Measurements from ENCODE around the gene PAK1IP1.
"Not testable (repeated sequence)": the region's sequence is repeated elsewhere in the genome, so short reads cannot be mapped to it uniquely, and the experiment has no call there.

The PAK1IP1 gene

GRCh38 chr6:10694302-10695085 lies at the start of gene PAK1IP1, which contains the start of gene C6orf52:
Gene PAK1IP1 (plus strand): TSS chr6:10694972. CDS start chr6:10694986, 14 bp downstream.
Gene C6orf52 (minus strand): TSS chr6:10694616. CDS start chr6:10687550, 7,066 bp downstream.
- TF ChIP-seq MYC (IDR thresholded peaks at IDR 0.05; ENCODE audit: low read depth, low read length) (peak; percentile 96; the same call in 1 of the 2 replicates), MAX (IDR thresholded peaks at IDR 0.05; ENCODE audit: low read depth, low read length) (peak; percentile 98), POLR2A (IDR thresholded peaks at IDR 0.05; ENCODE audit: extremely low read depth, insufficient read length) (peak; percentile 86), CTCF (IDR thresholded peaks at IDR 0.05; ENCODE audit: low read depth, low read length) (no peak)
- peak; percentile 96 for DNase-seq (ENCODE audit: low read depth)
- peak within 1 kb of the TSS; percentile 87 for H3K4me3 ChIP-seq (ENCODE audit: low read depth, low read length)

DNA sequence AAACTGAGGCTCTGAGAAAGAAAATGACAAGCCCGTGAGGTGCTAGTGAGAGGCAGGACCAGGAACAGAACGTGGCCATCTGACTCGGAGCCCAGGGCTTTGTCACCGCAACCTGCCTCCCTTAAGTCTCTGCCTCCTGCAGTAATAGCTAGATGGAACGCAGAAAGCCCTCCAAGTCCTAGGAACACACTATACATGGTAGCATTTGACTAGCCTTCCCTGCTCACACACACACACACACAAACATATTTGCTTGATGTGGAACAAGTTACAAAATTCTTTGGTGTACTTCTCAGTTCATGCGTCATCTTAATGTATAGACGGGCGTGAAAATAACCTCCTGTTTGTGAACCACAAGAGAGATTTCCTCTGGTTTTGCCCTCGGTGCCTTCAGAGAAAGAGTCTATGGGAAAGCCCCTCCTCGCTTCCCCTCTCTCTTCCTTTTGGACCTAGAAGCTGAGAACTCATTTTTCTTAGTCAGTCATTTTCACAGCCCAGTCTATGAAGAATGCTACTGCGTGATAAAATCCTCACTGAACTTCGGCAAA lies 39.2 kb upstream of the PAK1IP1 start:
- TF ChIP-seq CTCF (IDR thresholded peaks at IDR 0.05; ENCODE audit: low read depth, low read length): no peak
- TF ChIP-seq MAX (IDR thresholded peaks at IDR 0.05; ENCODE audit: low read depth, low read length): no peak
- TF ChIP-seq MYC (IDR thresholded peaks at IDR 0.05; ENCODE audit: low read depth, low read length): no peak
- no peak for TF ChIP-seq POLR2A (IDR thresholded peaks at IDR 0.05; ENCODE audit: extremely low read depth, insufficient read length)
- peak; percentile 24 for DNase-seq (ENCODE audit: low read depth)
- no peak overlapping the region for H3K4me3 ChIP-seq (ENCODE audit: low read depth, low read length)

DNA sequence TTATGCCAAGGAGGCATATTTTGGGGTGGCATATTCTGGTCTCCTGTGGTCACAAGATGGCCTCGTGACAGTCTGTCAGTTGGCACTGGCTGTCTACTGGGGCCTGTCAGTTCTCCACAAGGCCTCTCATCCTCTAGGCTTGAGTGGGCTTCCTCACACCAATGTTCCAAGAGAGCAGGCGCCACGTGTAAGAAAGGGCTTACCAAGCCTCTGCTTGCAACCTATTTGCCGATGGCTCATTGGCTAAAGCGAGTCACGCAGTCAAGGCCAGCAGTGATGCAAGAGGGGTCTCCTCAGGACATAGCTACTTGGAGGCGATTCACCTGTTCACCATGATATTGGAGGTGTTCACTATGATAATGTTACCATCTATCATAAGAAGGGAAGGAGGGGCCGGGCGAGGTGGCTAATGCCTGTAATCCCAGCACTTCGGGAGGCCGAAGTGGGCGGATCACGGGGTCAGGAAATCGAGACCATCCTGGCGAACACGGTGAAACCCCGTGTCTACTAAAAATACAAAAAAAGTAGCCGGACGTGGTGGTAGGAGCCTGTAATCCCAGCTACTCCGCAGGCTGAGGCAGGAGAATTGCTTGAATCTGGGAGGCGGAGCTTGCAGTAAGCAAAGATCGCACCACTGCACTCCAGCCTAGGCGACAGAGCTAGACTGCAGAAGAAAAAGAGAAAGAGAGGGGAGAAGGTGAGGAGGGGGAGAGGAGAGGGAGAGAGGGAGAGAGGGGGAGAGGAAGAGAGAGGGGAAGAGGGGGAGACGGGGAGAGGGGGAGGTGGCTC lies 35.7 kb upstream of the PAK1IP1 start:
- no peak for TF ChIP-seq CTCF (IDR thresholded peaks at IDR 0.05; ENCODE audit: low read depth, low read length)
- DNase-seq (ENCODE audit: low read depth): no peak

DNA sequence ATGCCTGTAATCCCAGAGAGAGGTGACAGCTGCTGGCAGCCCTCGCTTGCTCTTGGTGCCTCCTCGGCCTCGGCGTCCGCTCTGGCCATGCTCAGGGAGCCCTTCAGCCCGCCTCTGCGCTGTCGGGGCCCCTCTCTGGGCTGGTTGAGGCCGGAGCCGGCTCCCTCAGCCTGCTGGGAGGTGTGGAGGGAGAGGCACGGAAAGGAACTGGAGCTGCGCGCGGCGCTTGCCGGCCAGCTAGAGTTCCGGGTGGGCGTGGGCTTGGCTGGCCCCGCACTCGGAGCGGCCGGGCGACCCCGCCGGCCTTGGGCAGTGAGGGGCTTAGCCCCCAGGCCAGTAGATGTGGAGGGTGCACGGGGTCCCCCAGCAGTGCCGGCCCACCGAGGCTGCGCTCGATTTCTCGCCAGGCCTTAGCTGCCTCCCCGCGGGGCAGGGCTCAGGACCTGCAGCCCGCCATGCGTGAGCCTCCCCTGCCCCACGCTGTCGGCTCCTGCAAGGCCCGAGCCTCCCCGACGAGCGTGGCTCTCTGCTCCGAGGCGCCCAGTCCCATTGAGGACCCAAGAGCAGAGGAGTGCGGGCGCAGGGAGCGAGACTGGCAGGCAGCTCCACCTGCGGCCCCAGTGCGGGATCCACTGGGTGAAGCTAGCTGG lies 34.9 kb upstream of the PAK1IP1 start:
- no peak for DNase-seq (ENCODE audit: low read depth)
- H3K4me3 ChIP-seq (ENCODE audit: low read depth, low read length): no peak overlapping the region
- no peak for TF ChIP-seq MAX (IDR thresholded peaks at IDR 0.05; ENCODE audit: low read depth, low read length)
- no peak for TF ChIP-seq POLR2A (IDR thresholded peaks at IDR 0.05; ENCODE audit: extremely low read depth, insufficient read length)
- no peak for TF ChIP-seq CTCF (IDR thresholded peaks at IDR 0.05; ENCODE audit: low read depth, low read length)
- no peak for TF ChIP-seq MYC (IDR thresholded peaks at IDR 0.05; ENCODE audit: low read depth, low read length)

More for the DNA sequence above, 35.7 kb upstream of the PAK1IP1 start:
- H3K4me3 ChIP-seq (ENCODE audit: low read depth, low read length): no peak overlapping the region

DNA sequence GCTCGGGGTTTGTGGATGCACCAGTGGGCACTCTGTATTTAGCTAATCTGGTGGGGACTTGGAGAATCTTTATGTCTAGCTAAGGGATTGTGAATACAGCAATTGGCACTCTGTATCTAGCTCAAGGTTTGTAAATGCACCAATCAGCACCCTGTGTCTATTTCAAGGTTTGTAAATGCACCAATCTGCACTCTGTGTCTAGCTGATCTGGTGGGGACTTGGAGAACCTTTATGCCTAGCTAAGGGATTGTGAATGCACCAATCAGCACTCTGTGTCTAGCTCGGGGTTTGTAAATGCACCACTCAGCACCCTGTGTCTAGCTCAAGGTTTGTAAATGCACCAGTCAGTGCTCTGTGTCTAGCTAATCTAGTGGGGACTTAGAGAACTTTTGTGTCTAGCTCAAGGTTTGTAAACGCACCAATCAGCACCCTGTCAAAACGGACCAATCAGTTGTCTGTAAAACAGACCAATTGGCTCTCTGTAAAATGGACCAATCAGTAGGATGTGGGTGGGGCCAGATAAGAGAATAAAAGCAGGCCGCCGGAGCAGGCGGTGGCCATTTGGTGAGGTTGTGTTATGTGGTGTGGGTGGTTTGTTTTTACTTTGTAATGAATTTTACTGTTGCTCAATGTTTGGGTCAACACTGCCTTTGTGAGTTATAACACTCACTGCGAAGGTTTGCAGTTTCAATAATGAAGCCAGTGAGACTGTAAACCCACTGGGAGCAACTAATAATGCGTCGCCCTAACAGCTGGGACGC lies 34.2 kb upstream of the PAK1IP1 start:
- H3K4me3 ChIP-seq (ENCODE audit: low read depth, low read length); DNase-seq (ENCODE audit: low read depth): not testable (repeated sequence)

Data from NB4 (cell line).